ENCODE data around the gene SELENOO. TPM values are rescaled to one million over a fixed set of nuclear protein-coding genes. Genes with fewer than 3 reads are reported as not detected.
A peak's percentile ranks its signal among the peaks of the same experiment; 100 is the strongest.

SELENOO gene
- total RNA-seq (39.4 and 54.5 TPM in 2 replicates), polyA plus RNA-seq (29.8 and 30.2 TPM in 2 replicates)

- peak; percentile 92 for DNase-seq (ENCODE audit: low read depth in 1 of 2, low spot score in 1 of 2)
- Histone ChIP-seq H3K27ac (peak within 1 kb of the TSS; percentile 66), H3K9me3 (ENCODE audit: low read depth) (no peaks in the 10 kb centered on the region), H3K27me3 (no peaks in the 10 kb centered on the region), H3K4me1 (ENCODE audit: low read depth) (peaks cover 10% of the 10 kb centered on the region), H3K36me3 (peaks cover 17% of the 10 kb centered on the region), H3K4me3 (peak within 1 kb of the TSS; percentile 61)
- no peak for TF ChIP-seq CTCF (IDR thresholded peaks at IDR 0.05; ENCODE audit: low read depth, low read length)
Measured at GRCh38 chr22:50200461-50201190, at the start of gene SELENOO. Gene SELENOO, plus strand, starts transcription at chr22:50201011. Its CDS starts 26 bp downstream, at chr22:50201037.

- Histone ChIP-seq H3K9me3 (ENCODE audit: low read depth) (no peaks in the 10 kb centered on the region), H3K36me3 (no peaks in the 10 kb centered on the region), H3K27ac (no peak overlapping the region), H3K4me3 (no peak overlapping the region), H3K27me3 (no peaks in the 10 kb centered on the region), H3K4me1 (ENCODE audit: low read depth) (peaks cover 6% of the 10 kb centered on the region)
- no peak for DNase-seq (ENCODE audit: low read depth in 1 of 2, low spot score in 1 of 2)
- no peak for TF ChIP-seq CTCF (IDR thresholded peaks at IDR 0.05; ENCODE audit: low read depth, low read length)
Measured at GRCh38 chr22:50151571-50152537, 49.0 kb upstream of the SELENOO start.

- Histone ChIP-seq H3K36me3 (no peaks in the 10 kb centered on the region), H3K4me1 (ENCODE audit: low read depth) (no peaks in the 10 kb centered on the region), H3K27me3 (no peaks in the 10 kb centered on the region), H3K27ac (no peak overlapping the region), H3K4me3 (no peak overlapping the region), H3K9me3 (ENCODE audit: low read depth) (no peaks in the 10 kb centered on the region)
- TF ChIP-seq CTCF (IDR thresholded peaks at IDR 0.05; ENCODE audit: low read depth, low read length), result no peak
- no peak for DNase-seq (ENCODE audit: low read depth in 1 of 2, low spot score in 1 of 2)
Measured at GRCh38 chr22:50153056-50153755, 47.6 kb upstream of the SELENOO start.

- no peak for DNase-seq (ENCODE audit: low read depth in 1 of 2, low spot score in 1 of 2)
- H3K27me3 ChIP-seq, result no peaks in the 10 kb centered on the region
- H3K4me3 ChIP-seq, result no peak overlapping the region
- no peak overlapping the region for H3K27ac ChIP-seq
- TF ChIP-seq CTCF (IDR thresholded peaks at IDR 0.05; ENCODE audit: low read depth, low read length), result no peak
- H3K9me3 ChIP-seq (ENCODE audit: low read depth), result no peaks in the 10 kb centered on the region
- no peaks in the 10 kb centered on the region for H3K36me3 ChIP-seq
- no peaks in the 10 kb centered on the region for H3K4me1 ChIP-seq (ENCODE audit: low read depth)
Measured at GRCh38 chr22:50153756-50154140, 47.1 kb upstream of the SELENOO start.

- H3K27ac ChIP-seq, result no peak overlapping the region
- H3K4me3 ChIP-seq, result no peak overlapping the region
- H3K27me3 ChIP-seq, result no peaks in the 10 kb centered on the region
- no peak for DNase-seq (ENCODE audit: low read depth in 1 of 2, low spot score in 1 of 2)
- no peak for TF ChIP-seq CTCF (IDR thresholded peaks at IDR 0.05; ENCODE audit: low read depth, low read length)
- H3K36me3 ChIP-seq, result no peaks in the 10 kb centered on the region
- no peaks in the 10 kb centered on the region for H3K4me1 ChIP-seq (ENCODE audit: low read depth)
- H3K9me3 ChIP-seq (ENCODE audit: low read depth), result no peaks in the 10 kb centered on the region
Measured at GRCh38 chr22:50157709-50158375, 43.0 kb upstream of the SELENOO start.
